T-helper 2 cell treated with Interferon-gamma antibody and Interleukin-4, amounts not matched to agents 100 ng/mL and 5 ng/mL, for 36 hours (primary cell): Measurements from ENCODE around the gene MBTPS1. TPM values are rescaled to one million over a fixed set of nuclear protein-coding genes. Genes with fewer than 3 reads are reported as not detected.

ENCODE experiments used
- intact Hi-C: fragments of 100-400 bp; cut with micrococcal nuclease; formaldehyde crosslinking; loops from one replicate; pipeline ENCODE4 v1.15.1; 2023
- total RNA-seq: library from RNA; stranded (reverse); gene quantifications from 2 replicates; pipeline ENCODE4 v1.2.3, GENCODE V29; 2022

Gene MBTPS1
- total RNA-seq, 1 donor from 2014 or later: 55.6 TPM

GRCh38 chr16:84040823-84041820 lies 75.6 kb downstream of the MBTPS1 start:
- intact Hi-C loops: no loop called here

DNA sequence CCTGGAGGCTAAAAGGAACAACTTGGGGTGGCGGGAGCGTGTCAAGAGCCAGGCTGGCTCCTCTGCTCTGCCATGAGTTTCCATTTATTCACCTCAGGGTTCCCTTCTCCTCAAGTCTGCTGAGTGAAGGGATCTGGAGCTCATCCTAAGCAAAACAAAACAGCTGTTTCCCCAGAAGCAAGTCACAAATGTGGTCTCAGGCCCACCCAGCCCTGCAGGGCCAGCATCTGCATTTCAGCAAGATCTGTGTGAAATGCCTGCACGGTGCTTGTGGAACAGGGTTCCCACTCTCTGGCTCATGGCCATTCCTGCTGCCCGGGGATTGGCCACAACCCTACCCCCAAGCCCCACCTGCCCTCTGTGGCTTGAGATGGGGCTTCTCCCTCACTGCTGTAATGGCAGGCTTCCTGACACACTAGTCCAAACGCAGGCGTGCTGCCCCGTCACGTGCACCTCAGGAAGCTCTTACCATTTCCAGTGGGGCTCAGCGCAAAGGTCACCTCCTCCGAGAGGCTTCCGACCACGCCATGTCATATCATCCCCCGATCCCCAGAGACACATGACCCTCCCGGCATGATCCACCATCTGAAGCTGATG lies 76.4 kb downstream of the MBTPS1 start:
- intact Hi-C loops: no loop called here

DNA sequence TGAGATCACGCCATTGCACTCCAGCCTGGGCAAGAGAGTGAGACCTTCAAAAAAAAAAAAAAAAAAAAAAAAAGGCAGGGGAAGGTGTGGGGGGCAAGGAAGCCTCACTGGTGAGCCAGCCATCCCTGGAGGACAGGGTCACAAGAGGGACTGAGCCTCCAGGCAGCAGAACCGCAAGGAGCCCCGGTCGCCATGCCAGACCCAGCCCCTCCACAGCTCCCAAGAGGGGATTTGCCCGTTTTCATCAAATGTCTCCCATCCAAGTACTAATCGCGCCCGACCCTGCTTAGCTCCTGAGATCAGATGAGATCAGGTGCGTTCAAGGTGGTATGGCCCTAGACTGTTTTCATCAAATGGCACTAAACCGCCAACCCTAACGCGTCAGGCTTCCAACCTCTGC lies 77.0 kb downstream of the MBTPS1 start:
- intact Hi-C loops: no loop called here

- intact Hi-C loops: no loop called here
These were observed 78.3 kb downstream of the MBTPS1 start for GRCh38 chr16:84038469-84038868.

- intact Hi-C loops: no loop called here
These were observed 79.7 kb downstream of the MBTPS1 start for GRCh38 chr16:84036982-84037425.

DNA sequence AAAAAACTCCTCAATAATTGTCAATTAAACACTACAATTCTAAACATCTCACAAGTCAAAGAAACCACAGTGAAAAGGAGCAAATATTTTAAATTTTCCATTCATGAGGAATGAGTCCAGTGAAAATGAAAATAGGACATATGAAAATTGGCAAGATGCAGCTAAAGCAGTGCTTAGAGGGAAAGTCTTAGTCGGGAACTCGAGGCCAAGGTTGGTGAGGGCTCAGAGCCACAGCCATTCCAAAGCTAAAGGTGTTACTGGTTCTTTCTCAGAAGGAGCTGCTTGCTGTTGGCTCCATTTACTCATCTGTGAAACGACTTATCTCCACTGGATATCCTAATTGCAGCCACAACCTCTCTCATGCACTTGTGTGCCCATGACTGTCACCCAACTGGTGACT lies 80.6 kb downstream of the MBTPS1 start:
- intact Hi-C loops: no loop called here

GRCh38 chr16:84034516-84034915 lies 82.2 kb downstream of the MBTPS1 start:
- intact Hi-C loops: no loop called here

DNA sequence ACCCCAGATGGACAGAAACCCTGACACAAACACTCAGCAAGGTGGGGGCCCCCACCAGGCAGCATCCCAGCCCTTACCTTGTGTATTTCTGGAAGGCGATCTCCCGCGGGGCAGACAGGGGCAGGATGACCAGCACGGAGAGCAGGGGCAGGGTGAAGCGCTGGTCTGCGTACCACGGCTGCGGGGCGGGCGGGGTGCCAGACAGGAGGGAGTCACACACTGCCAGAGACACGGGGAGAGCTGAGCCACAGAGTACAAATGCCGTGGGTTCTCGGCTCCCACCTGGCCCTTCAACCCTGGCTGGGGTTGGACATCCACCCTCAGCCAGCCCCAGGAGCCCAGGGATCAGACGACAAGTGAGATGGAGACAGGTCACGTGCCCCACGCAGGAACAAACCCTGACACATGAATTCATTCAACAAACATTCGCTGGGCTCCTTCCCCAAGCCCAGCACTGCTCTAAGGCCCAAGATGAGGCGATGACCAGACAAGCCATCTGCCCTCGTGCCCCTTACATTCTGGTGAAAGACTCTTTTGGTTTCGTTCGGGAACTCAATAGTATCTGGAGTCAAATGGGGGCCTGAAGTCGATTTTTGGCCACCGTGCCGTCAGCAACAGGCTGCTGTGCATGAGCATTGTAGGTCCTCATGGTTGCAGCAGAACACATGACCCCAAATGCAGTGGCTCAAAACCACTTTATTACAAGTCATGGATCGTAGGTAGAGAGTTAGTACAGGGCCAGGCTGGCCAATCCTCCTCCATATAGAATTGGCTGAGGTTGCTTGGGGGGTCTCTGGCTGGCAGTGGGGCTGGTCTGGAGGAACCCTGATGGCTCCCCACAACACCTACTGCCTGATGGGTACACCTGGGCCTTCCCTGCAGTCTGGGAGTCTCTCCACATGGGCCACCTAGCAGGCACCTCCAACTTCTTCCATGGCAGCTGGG lies 83.2 kb downstream of the MBTPS1 start:
- intact Hi-C loops: no loop called here

- intact Hi-C loops: no loop called here
These were observed 84.1 kb downstream of the MBTPS1 start for GRCh38 chr16:84032458-84033178.

- intact Hi-C loops: no loop called here
These were observed 85.2 kb downstream of the MBTPS1 start for GRCh38 chr16:84031556-84031955.

- intact Hi-C loops: no loop called here
These were observed 87.3 kb downstream of the MBTPS1 start for GRCh38 chr16:84029297-84030047.

DNA sequence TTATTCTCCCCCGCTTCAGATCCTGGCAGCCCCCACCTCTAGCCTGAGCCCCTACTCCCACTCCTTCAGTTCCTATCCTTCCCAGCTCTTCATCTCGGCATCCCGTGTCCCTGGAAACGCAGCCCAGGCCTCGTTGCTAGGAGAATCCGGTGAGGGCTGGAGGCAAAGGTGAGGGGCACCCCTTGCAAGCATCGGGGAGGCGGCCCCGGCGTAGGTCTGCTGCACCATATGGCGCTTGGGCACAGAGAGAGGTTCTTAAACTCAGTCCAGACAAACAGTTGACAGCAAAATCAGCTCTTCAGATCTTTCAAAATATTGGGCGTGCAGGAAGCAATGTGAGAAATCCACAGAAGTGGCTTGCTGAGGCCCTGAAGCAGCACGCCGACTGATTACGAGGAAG lies 89.1 kb downstream of the MBTPS1 start:
- intact Hi-C loops: no loop called here

- intact Hi-C loops: no loop called here
These were observed 90.1 kb downstream of the MBTPS1 start for GRCh38 chr16:84026606-84027005.

DNA sequence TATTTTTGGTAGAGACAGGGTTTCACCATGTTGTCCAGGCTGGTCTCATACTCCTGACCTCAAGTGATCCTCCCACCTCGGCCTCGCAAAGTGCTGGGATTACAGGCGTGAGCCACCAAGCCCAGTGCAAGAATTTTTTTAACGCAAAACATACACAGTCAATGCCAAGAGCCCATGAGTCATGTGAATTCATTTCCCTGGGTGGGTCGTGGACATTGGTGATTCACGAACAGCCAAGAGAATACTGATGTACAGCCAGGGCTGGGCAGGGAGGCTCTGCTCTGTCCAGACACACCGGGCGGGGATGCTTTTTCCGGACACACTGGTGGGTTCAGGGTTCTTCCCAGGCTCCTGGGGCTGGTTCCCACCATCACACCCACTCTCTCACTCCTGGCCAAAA lies 91.9 kb downstream of the MBTPS1 start:
- intact Hi-C loops: no loop called here

- intact Hi-C loops: no loop called here
These were observed 94.1 kb downstream of the MBTPS1 start for GRCh38 chr16:84022644-84023043.

GRCh38 chr16:84021488-84021887 lies 95.3 kb downstream of the MBTPS1 start:
- intact Hi-C loops: no loop called here

- intact Hi-C loops: no loop called here
These were observed 96.4 kb downstream of the MBTPS1 start for GRCh38 chr16:84020353-84020752.

DNA sequence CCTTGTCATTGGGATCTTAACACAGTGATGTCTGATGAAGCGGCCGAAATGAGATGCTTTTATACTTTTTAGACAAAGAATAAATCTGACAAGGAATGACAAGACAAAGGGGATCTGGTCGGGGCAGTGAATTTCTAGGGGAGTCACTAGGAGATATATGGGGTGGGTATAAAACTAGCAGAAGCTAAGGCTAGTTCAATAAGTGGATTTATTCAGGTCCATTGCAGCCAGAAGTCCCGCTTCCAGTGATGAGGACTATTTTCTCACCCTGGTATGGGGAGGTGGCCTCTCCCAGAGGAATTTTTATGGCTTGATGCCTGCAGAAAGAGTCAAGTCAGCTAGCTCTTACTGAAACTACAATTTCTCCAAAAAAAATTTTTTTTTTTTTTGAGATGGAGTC lies 98.0 kb downstream of the MBTPS1 start:
- intact Hi-C loops: no loop called here

DNA sequence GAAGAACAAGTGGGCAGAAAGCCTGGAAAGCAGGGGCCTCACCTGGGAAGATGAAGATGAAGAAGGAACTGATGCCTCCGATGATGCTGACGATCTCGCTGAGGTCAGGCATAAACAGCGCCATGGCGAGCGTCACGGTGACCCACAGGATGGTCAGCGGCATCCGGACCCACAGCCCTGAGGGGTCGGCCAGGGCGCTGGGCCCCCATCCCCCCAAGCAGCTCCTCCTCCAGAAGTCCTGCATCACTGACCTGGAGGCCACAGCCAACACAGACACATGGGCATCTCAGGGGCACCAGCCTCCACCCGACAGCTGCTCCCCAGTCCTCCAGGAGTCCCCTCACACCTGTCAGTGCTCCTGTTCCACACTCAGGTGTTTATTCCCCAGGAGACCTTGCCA lies 100.3 kb downstream of the MBTPS1 start:
- intact Hi-C loops: no loop called here

DNA sequence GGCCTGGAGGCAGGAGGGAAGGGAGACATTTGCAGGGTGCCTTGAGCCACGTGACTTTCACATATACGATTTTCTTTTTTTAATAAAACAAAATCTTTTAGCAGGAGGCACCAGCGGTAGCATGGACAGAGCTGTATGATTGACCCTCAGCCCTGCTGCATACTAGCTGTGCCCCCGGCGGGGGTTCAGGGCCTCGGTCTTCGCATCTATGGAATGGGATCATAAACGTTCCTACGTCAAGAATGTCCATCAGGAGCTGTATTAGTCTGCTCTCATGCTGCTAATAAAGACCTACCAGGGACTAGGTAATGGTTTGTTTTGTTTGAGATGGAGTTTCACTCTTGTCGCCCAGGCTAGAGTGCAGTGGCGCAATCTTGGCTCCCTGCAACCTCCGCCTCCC lies 101.3 kb downstream of the MBTPS1 start:
- intact Hi-C loops: no loop called here
